NCI-H146 treated with DMSO at 0.1 percent for 48 hours (cell line): ENCODE measurements around the gene BICD1.

Source experiments
- DNase-seq: peaks from one replicate; lab custom pipeline; 2025; ENCODE audit not compliant: unreplicated experiment; lab: John Stamatoyannopoulos, UW

The BICD1 gene

GRCh38 chr12:32332446-32332845 is 225.8 kb downstream of the BICD1 start:
- DNase-seq: no peak

- peak; percentile 58 for DNase-seq
Observed at GRCh38 chr12:32334371-32334777, 227.7 kb downstream of the BICD1 start.

- DNase-seq: no peak
Observed at GRCh38 chr12:32336261-32336660, 229.6 kb downstream of the BICD1 start.

GRCh38 chr12:32343496-32343895 is 236.8 kb downstream of the BICD1 start:
- no peak for DNase-seq

- peak; percentile 5 for DNase-seq
Observed at GRCh38 chr12:32344047-32344446, 237.4 kb downstream of the BICD1 start.

- DNase-seq: no peak
Observed at GRCh38 chr12:32353540-32353939, 246.9 kb downstream of the BICD1 start.

- DNase-seq: no peak
Observed at GRCh38 chr12:32357601-32358249, 251.1 kb downstream of the BICD1 start.

- DNase-seq: no peak
Observed at GRCh38 chr12:32360956-32361355, 254.3 kb downstream of the BICD1 start.

- DNase-seq: no peak
Observed at GRCh38 chr12:32362892-32363291, 256.2 kb downstream of the BICD1 start.

- DNase-seq: peak; percentile 75
Observed at GRCh38 chr12:32365473-32366064, 258.9 kb downstream of the BICD1 start.

GRCh38 chr12:32366714-32367113 is 260.1 kb downstream of the BICD1 start:
- DNase-seq: no peak

GRCh38 chr12:32367381-32367780 is 260.7 kb downstream of the BICD1 start:
- no peak for DNase-seq

- no peak for DNase-seq
Observed at GRCh38 chr12:32369202-32369601, 262.6 kb downstream of the BICD1 start.

GRCh38 chr12:32377344-32378055 is 270.9 kb downstream of the BICD1 start:
- no peak for DNase-seq

- DNase-seq: no peak
Observed at GRCh38 chr12:32379213-32379612, 272.6 kb downstream of the BICD1 start.

- no peak for DNase-seq
Observed at GRCh38 chr12:32379667-32380066, 273.0 kb downstream of the BICD1 start.

- no peak for DNase-seq
Observed at GRCh38 chr12:32382226-32382625, 275.6 kb downstream of the BICD1 start.

GRCh38 chr12:32390572-32391219 is 284.0 kb downstream of the BICD1 start:
- DNase-seq: no peak

- peak; percentile 48 for DNase-seq
Observed at GRCh38 chr12:32395026-32395425, 288.4 kb downstream of the BICD1 start.

- peak; percentile 48 for DNase-seq
Observed at GRCh38 chr12:32397696-32398095, 291.0 kb downstream of the BICD1 start.

GRCh38 chr12:32398181-32398580 is 291.5 kb downstream of the BICD1 start:
- DNase-seq: no peak
